NB4 (cell line): Measurements from ENCODE around the gene DGKD.
"Not testable (repeated sequence)": the region's sequence is repeated elsewhere in the genome, so short reads cannot be mapped to it uniquely, and the experiment has no call there.

Experiments used
- POLR2A ChIP-seq: IDR thresholded peaks from 2 replicates; pipeline ENCODE4 v1.6.1; 2011; ENCODE audit warnings: mild to moderate bottlenecking; ENCODE audit not compliant: insufficient read length; ENCODE audit errors: extremely low read depth
- TF ChIP-seq, protein P1 (sequence below): IDR thresholded peaks from one replicate; pipeline ENCODE4 v1.5.1; 2012; ENCODE audit warnings: low read depth, low read length

GRCh38 chr2:233336091-233336490, 18.2 kb upstream of the DGKD start:
- TF ChIP-seq POLR2A, result not testable (repeated sequence)
- TF ChIP-seq, protein P1, sequence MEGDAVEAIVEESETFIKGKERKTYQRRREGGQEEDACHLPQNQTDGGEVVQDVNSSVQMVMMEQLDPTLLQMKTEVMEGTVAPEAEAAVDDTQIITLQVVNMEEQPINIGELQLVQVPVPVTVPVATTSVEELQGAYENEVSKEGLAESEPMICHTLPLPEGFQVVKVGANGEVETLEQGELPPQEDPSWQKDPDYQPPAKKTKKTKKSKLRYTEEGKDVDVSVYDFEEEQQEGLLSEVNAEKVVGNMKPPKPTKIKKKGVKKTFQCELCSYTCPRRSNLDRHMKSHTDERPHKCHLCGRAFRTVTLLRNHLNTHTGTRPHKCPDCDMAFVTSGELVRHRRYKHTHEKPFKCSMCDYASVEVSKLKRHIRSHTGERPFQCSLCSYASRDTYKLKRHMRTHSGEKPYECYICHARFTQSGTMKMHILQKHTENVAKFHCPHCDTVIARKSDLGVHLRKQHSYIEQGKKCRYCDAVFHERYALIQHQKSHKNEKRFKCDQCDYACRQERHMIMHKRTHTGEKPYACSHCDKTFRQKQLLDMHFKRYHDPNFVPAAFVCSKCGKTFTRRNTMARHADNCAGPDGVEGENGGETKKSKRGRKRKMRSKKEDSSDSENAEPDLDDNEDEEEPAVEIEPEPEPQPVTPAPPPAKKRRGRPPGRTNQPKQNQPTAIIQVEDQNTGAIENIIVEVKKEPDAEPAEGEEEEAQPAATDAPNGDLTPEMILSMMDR, result not testable (repeated sequence)
